Measurements from ENCODE around the gene NAA40.

GRCh38 chr11:63986156-63986931 lies 47.5 kb downstream of the NAA40 start, which contains the start of gene OTUB1:
- TF ChIP-seq CTCF (IDR thresholded peaks at IDR 0.05): peak in 1 of 6 experiments; percentile 9
- peak in 1 of 2 donors; percentile 63 for TF ChIP-seq POLR2A (IDR thresholded peaks at IDR 0.05)

Measured in Peyer's patch (tissue), 4 donors.